Stimulated activated CD8-positive, alpha-beta memory T cell treated with anti-CD3 and anti-CD28 coated beads, Interleukin-2, amount 100 ng/mL, for 48 hours (primary cell): ENCODE results near the gene LIM2.
"Not testable (repeated sequence)": the region's sequence is repeated elsewhere in the genome, so short reads cannot be mapped to it uniquely, and the experiment has no call there.

Experiments
- DNase-seq, 2 donors: peaks; one replicate each; pipeline ENCODE4 v3.0.0-alpha.2; 2020; ENCODE audit warnings: low read depth in 2 of 2

The LIM2 gene, protein sequence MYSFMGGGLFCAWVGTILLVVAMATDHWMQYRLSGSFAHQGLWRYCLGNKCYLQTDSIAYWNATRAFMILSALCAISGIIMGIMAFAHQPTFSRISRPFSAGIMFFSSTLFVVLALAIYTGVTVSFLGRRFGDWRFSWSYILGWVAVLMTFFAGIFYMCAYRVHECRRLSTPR

DNA sequence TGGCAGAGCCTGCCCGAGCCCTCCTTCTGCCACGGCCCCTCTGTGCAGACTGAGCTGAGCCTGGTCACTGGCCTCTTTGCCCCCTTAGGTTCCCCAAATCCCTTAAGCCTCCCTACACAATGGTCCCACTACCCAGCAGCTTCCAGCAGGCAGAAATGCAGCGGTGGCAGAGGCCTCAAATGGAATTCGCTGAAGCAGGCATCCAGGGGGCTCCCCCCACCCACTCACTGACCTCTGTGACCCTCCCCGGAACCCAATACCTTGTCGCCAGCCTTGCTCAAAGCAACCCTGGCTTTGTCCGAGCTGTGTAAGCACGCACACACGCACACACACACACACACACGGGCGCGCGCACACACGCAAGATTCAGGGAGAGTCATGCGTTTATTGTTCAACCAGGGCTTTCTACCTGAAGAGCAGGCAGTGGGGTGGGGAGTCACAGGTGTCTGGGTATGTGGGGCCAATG lies at the start of gene LIM2:
Gene LIM2 (minus strand): TSS at position 51 of the 466 bp plus-strand sequence. CDS start 531 bp downstream, outside the sequence.
- no peak for DNase-seq

GRCh38 chr19:51434456-51434855 lies 46.7 kb upstream of the LIM2 start:
- no peak for DNase-seq

- no peak for DNase-seq
These were observed 45.3 kb upstream of the LIM2 start for GRCh38 chr19:51433043-51433442.

DNA sequence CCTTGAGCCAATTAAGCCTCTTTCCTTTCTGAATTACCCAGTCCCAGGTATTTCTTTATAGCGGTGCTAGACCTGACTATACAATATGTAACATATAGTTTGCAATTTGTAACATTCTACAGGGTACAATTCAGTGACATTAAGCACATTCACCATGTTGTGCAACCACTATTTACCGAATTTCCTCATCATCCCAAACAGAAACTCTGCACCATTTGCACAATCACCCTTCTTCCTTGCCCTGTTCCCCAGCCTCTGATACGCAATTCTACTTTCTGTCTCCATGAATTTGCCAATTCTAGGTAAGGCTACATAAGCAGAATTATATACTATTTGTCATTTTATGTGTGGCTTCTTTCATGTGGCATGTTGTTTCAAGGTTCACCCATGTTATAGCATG lies 43.4 kb upstream of the LIM2 start:
- no peak for DNase-seq

DNA sequence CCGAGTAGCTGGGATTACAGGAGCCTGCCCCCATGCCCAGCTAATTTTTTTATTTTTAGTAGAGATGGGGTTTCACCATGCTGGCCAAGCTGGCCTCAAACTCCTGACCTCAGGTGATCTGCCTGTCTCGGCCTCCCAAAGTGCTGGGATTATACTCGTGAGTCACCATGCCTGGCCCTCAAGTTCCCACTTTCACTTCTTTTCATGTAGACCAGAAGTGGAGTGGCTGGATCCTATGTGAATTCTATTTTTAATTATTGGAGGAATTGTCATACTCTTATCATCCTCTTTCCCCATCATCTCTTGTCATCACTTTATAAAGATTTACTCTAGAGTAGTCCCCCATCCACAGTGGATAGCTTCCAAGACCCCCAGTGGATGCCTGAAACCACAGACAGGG lies 42.4 kb upstream of the LIM2 start:
- DNase-seq: no peak

GRCh38 chr19:51427201-51427600 lies 39.4 kb upstream of the LIM2 start:
- no peak for DNase-seq

DNA sequence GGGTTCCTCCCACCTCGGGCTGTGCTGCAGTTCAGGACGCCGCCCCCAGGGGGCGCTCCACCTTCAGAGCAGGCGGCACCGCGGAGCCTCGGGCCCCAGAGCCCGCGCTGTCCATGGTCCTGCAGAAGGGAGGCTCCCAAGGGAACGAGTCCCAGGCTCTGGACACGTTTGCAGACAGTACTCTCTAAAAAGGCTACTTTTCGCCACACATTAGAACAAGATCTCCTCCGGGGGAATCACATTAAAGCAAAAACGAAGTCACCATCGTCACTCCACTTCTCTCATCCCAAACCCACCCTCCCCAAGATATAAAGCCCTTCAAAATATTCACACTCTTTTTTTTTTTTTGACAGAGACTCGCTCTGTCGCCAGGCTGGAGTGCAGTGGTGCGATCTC lies 34.3 kb upstream of the LIM2 start:
- peak; percentile 87 to 91 for DNase-seq

GRCh38 chr19:51421229-51422052 lies 33.7 kb upstream of the LIM2 start:
- DNase-seq: no peak

DNA sequence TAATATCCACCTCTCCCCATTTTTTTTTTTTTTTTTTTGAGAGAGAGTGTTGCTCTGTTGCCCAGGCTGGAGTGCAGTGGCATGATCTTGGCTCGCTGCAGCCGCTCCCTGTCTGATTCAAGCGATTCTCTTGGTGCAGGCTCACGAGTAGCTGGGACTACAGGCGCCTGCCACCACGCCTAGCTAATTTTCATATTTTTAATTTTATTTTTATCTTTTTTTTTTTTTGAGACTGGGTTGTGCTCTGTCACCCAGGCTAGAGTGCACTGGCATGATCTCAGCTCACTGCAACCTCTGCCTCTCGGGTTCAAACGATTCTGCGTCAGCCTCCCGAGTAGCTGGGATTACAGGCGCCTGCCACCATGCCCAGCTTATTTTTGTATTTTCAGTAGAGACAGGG lies 32.7 kb upstream of the LIM2 start:
- not testable (repeated sequence) for DNase-seq

DNA sequence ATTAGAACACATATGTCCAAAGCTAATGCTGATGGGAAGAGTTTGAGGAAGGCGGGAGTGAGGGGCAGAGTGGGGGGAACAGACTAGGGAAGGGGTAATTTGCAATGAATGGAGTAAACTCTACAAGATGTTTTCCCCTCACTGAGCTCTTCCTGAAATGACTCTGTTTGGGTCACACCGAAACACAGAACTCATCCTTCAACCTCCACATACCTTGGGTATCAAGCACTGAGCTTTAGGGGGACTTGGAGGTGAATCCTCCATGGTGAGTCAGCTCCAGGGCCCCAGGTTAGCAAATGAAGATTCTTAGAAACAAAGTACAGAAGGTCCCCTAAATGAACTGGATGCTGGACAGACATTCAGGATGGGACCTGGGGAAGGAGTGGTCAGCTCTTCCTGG lies 30.9 kb upstream of the LIM2 start:
- no peak for DNase-seq

- DNase-seq: no peak
These were observed 30.0 kb upstream of the LIM2 start for GRCh38 chr19:51417810-51418157.

GRCh38 chr19:51417107-51417809 lies 29.5 kb upstream of the LIM2 start, which contains the start of gene SIGLEC10:
TSS of gene SIGLEC10 (minus strand) at chr19:51417642. CDS start at chr19:51417581, 61 bp downstream.
- DNase-seq: peak; percentile 35 to 45

GRCh38 chr19:51416422-51416821 lies 28.6 kb upstream of the LIM2 start:
- DNase-seq: not testable (repeated sequence)

- no peak for DNase-seq
These were observed 27.4 kb upstream of the LIM2 start for GRCh38 chr19:51415187-51415586.

- no peak for DNase-seq
These were observed 23.4 kb upstream of the LIM2 start for GRCh38 chr19:51410950-51411748.

- no peak for DNase-seq
These were observed 19.8 kb upstream of the LIM2 start for GRCh38 chr19:51407511-51408131.

GRCh38 chr19:51402117-51402516 lies 14.3 kb upstream of the LIM2 start:
- DNase-seq: no peak

- not testable (repeated sequence) for DNase-seq
These were observed 12.2 kb upstream of the LIM2 start for GRCh38 chr19:51399936-51400335.

GRCh38 chr19:51399231-51399630 lies 11.5 kb upstream of the LIM2 start:
- no peak for DNase-seq

DNA sequence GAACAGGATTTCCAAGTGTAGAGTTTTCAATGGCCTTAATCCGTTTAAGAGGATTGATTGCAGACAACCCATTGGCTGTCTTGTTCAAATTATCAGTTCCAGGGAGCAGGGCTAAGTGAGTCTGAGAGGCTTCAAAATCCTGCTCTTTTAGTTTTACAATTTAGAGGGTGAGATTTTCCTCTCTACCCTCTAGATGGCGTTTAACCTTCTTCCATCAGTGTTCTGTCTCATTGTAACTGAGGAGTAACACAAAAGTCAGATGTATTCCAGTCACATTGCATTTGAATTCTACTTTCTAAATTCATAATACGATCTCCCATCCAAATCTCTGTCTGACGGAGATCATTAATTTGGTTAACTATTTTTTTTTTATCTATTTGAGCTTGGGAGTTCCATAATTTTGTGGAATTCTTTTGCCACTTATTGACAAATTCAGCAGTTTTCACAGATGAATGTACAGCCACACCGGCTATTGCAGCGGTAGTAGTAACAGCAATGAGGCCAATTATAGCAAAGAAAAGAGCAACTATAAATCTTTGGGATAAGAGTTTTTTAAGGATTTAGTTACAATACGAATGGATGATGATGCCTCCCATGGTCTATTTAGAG lies 10.4 kb upstream of the LIM2 start:
- DNase-seq: no peak

DNA sequence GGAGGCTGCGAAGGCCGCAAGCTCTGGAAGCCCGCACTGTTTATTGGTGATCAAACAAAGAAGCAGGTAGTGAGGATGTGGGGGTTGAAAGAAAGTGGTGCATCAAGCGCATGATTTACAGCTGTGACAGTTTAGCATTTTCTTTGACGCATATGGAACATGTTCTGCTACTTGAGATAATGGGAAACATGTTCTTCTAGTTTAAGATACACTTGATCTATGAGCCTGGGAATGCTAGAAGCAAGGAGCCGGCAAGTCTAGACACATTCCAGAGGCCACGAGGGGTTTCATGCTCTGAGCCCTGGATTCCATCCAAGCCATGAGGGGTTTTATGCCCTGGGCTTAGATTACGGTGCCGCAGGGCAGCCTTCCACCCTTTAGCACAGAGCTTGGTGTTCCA lies 9.7 kb upstream of the LIM2 start:
- DNase-seq: not testable (repeated sequence)
